Measurements from ENCODE around the gene SLAMF7. TPM values are rescaled to one million over a fixed set of nuclear protein-coding genes. Genes with fewer than 3 reads are reported as not detected.

The SLAMF7 gene
- total RNA-seq, 6 experiments from 2014 or later = 0.74 to 5.2 (median 0.99) TPM

DNA sequence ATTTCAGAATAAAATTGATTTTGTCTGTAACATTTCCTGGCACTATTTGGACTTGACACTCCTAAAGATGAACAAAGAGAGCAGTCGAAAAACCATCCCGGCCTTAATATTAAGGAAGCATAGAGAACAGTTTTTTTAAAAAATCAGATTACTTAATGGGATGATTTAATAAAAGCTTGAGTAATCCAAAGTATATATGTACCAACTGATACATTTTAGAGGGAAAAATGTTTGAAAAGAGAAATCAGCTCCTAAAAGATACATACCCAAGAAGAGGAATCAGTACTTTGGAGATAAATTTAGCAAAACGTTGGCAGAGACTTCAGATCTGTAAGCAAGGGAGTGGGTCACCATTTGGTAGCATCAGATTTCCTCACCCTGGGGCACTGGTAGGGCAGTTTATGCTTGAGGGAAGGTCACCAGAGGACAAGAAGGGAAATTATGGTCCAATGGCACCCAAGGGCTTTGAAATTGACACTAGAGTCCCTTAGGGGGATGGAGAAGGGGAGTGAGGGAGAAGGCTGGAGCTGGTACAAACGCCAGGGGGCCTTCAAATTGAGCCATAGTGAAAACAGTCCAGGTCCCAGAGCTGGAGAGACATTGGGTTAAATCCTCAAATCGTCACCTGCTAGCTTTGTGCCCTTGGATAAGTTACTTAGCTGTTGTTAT, 5.9 kb downstream of the SLAMF7 start:
- DNase-seq = no peak
- 51% methylated on average over 5 of the region's 5 CpGs for WGBS (ENCODE audit: insufficient coverage, low coverage, low lambda C conversion rate, missing lambda C conversion rate)
- no peaks in the 10 kb centered on the region for H3K4me1 ChIP-seq
- no peaks in the 10 kb centered on the region for H3K27me3 ChIP-seq
- ATAC-seq = no peak
- no peaks in the 10 kb centered on the region for H3K9me3 ChIP-seq
- no peak overlapping the region for H3K4me3 ChIP-seq
- H3K36me3 ChIP-seq = no peaks in the 10 kb centered on the region
- TF ChIP-seq, protein P1, sequence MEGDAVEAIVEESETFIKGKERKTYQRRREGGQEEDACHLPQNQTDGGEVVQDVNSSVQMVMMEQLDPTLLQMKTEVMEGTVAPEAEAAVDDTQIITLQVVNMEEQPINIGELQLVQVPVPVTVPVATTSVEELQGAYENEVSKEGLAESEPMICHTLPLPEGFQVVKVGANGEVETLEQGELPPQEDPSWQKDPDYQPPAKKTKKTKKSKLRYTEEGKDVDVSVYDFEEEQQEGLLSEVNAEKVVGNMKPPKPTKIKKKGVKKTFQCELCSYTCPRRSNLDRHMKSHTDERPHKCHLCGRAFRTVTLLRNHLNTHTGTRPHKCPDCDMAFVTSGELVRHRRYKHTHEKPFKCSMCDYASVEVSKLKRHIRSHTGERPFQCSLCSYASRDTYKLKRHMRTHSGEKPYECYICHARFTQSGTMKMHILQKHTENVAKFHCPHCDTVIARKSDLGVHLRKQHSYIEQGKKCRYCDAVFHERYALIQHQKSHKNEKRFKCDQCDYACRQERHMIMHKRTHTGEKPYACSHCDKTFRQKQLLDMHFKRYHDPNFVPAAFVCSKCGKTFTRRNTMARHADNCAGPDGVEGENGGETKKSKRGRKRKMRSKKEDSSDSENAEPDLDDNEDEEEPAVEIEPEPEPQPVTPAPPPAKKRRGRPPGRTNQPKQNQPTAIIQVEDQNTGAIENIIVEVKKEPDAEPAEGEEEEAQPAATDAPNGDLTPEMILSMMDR (IDR thresholded peaks at IDR 0.05) = no peak
- TF ChIP-seq POLR2A (IDR thresholded peaks at IDR 0.05) = no peak
- intact Hi-C loops (cut with DNase I) = no loop called here
- H3K27ac ChIP-seq = no peak overlapping the region

DNA sequence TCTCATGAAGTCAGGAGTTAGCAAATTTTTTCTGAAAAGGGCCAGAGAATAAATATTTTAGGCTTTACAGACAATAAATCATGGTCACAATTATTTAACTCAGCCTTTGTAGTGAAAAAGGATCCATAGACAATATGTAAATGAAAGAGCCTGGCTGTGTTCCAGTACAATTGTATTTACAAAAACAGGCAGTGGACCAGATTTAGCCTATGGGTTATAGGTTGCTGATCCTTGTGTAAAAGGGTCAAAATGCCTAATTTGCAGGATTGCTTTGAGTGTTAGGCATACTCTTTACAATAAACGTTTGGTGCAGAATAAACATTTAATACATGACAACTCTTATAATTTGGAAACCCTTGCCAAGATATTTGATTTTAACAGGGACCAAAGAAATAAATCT, 6.5 kb downstream of the SLAMF7 start:
- H3K27me3 ChIP-seq = no peaks in the 10 kb centered on the region
- TF ChIP-seq POLR2A (IDR thresholded peaks at IDR 0.05) = no peak
- TF ChIP-seq, protein P1 (IDR thresholded peaks at IDR 0.05) = no peak
- no peaks in the 10 kb centered on the region for H3K9me3 ChIP-seq
- no peak overlapping the region for H3K4me3 ChIP-seq
- no peaks in the 10 kb centered on the region for H3K36me3 ChIP-seq
- WGBS (ENCODE audit: insufficient coverage, low coverage, low lambda C conversion rate, missing lambda C conversion rate) = 38% methylated on average over 1 of the region's 1 CpG
- no peaks in the 10 kb centered on the region for H3K4me1 ChIP-seq
- no peak for ATAC-seq
- intact Hi-C loops (cut with DNase I) = no loop called here
- no peak for DNase-seq
- no peak overlapping the region for H3K27ac ChIP-seq

GRCh38 chr1:160746836-160747500, 7.9 kb downstream of the SLAMF7 start:
- Histone ChIP-seq H3K27ac (no peak overlapping the region), H3K4me1 (no peaks in the 10 kb centered on the region), H3K4me3 (no peak overlapping the region), H3K27me3 (no peaks in the 10 kb centered on the region), H3K9me3 (no peaks in the 10 kb centered on the region), H3K36me3 (no peaks in the 10 kb centered on the region)
- no peak for ATAC-seq
- 79% methylated on average over 6 of the region's 7 CpGs for whole genome bisulfite sequencing (ENCODE audit: insufficient coverage, low coverage, low lambda C conversion rate, missing lambda C conversion rate)
- no peak for TF ChIP-seq POLR2A (IDR thresholded peaks at IDR 0.05)
- TF ChIP-seq, protein P1 (IDR thresholded peaks at IDR 0.05) = no peak
- no peak for DNase-seq
- intact Hi-C loops (cut with DNase I) = no loop called here

DNA sequence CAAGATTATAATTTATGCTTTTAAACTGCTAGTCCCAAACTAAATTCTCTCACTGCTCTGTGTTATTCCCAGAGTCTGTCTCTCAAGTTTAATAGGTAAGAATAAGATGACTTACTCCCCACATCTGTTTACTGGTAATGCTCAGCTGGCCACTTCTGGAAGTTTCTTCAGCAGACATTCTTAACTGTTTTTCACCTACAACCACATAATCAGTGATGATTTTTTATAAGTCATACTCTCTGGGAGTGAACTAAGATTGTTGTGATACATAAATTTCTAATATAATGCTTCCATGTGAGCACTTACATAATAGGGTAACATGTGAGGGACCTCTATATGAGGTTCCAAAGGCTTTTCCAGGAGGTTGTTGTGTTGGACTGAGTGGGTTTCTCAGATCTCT, 8.7 kb downstream of the SLAMF7 start:
- Histone ChIP-seq H3K36me3 (no peaks in the 10 kb centered on the region), H3K4me3 (no peak overlapping the region), H3K9me3 (no peaks in the 10 kb centered on the region), H3K27me3 (no peaks in the 10 kb centered on the region), H3K27ac (no peak overlapping the region), H3K4me1 (no peaks in the 10 kb centered on the region)
- ATAC-seq (no peak), DNase-seq (no peak)
- no peak for TF ChIP-seq POLR2A (IDR thresholded peaks at IDR 0.05)
- TF ChIP-seq, protein P1 (IDR thresholded peaks at IDR 0.05) = no peak
- intact Hi-C loops (cut with DNase I) = no loop called here

Data from right lobe of liver (tissue), 6 donors.